GM18502 (cell line): ENCODE data around the gene REV3L.
"Not testable (repeated sequence)": the region's sequence is repeated elsewhere in the genome, so short reads cannot be mapped to it uniquely, and the experiment has no call there.

Experiments used
- ATAC-seq: cut with Tn5 transposase; IDR thresholded peaks from one replicate; pipeline ENCODE4 v1.9.1; 2021; ENCODE audit warnings: mild to moderate bottlenecking; ENCODE audit not compliant: unreplicated experiment, poor library complexity

Gene REV3L

DNA sequence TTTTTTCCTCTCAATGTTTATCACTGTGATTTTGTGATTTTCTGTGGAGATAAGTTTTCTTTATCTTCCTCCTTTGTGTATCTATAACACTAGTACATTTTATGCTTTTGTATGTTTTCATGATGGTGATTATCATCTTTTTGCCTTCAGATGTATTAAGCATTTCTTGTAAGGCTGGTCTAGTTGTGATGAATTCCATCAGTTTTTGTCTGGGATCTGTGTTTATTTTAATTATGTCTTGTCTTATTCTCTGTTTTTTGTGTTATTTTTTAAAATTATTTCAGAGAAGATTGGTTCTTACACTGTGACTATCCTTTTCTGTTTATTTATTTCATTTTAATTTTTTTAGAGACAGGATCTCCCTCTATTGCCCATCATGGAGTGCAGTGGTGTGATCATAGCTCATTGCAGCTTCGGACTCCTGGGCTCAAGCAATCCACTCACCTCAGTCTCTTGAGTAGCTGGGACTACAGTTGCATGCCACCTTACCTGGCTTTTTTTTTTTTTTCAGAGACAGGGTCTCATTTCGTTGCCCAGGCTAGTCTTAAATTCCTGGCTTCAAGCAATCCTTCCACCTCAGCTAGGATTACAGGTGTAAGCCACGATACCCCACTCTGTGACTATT is 208.3 kb downstream of the REV3L start:
- ATAC-seq = no peak

DNA sequence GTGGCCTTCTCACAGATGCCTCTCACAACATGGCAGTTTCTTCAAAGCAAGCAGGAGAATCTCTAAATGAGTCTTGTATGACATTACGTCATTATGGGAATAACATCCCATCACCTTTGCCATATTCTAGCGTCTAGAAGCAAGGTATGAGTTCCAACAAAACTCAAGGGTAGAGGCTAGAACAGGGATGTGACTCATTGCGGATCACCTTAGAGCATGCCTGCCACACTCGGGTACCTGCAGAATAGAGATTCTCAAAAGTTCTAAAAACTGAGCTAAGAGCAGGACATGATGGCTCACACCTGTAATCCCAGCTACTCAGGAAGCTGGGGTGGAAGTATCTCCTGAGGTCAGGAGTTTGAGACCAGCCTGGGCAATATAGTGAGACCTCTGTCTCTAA is 212.9 kb downstream of the REV3L start:
- no peak for ATAC-seq

GRCh38 chr6:111269401-111269970 is 213.5 kb downstream of the REV3L start:
- ATAC-seq = no peak

DNA sequence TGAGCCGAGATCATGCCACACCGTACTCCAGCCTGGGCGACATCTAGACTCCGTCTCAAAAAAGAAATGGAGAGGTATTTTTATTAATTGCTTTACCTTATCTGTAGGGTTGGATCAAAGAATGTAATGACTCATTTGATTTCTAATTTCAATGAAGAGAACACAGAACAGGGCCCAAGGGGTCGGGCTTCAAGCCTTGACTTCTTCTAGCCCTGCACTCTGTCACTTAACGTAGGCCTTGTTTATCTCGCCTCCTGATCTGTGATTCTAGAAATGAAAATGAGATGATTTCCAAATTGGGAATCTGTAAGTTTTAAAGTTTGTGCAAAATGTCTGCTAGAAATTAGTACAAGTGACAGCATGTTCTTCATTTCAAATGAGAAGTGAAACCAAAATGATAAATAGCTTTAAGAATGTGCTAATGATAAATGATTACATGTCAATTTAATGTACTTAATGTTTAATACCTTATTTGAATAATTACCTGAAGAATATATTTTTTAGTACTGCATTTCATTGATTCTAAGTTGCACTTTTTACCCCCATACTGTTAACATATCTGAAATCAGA is 215.2 kb downstream of the REV3L start:
- no peak for ATAC-seq

- no peak for ATAC-seq
Measured at GRCh38 chr6:111266276-111266675, 216.7 kb downstream of the REV3L start.

DNA sequence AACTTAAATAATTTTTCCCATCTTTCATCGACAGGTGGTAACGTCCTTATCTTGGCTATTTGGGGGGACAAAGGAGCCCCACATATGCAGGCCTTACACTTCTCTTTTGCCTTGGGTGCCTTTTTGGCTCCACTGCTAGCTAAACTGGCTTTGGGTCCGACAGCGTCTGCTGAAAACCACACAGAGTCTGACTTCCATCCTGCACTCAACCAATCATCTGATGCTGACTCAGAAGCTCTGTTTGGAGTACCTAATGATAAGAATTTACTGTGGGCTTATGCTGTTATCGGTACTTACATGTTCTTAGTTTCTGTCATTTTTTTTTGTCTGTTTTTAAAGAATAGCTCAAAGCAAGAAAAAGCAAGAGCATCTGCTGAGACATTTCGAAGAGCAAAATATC is 217.2 kb downstream of the REV3L start:
- ATAC-seq = no peak

GRCh38 chr6:111263837-111264236 is 219.2 kb downstream of the REV3L start:
- ATAC-seq = no peak

DNA sequence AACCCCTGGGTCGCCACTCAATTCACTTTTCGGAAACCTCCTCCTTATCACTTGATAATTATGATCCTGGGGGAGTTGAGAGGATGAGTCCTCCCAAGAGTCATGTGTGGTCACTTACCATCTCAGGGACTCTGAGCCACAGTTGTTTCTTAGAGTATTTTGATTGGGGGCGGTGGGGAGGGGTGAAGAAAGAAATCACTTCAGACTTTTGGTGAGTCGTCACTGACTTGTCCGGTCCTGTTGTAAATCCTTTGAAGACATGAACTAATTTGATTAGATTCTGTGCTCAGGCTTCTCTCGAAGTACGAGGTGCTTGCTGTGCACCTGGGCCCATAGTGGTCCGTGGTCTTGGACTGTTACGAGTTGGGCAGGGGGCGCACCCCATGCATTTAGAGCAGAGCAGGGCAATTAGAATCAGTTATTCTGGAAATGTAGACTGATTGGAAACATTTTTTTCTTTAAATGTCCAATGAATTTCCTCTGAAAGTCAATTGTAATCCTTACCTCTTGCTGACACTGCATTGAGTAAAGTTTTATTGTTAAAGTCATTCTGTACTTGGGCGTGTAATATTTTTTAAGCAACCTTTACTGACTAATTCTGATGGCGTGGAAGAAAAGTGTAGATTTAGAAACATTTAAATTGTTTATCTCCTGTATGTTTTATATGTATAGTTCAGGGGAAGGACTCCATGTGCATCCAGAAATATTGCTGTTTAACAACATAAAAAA is 222.3 kb downstream of the REV3L start:
- ATAC-seq = no peak

DNA sequence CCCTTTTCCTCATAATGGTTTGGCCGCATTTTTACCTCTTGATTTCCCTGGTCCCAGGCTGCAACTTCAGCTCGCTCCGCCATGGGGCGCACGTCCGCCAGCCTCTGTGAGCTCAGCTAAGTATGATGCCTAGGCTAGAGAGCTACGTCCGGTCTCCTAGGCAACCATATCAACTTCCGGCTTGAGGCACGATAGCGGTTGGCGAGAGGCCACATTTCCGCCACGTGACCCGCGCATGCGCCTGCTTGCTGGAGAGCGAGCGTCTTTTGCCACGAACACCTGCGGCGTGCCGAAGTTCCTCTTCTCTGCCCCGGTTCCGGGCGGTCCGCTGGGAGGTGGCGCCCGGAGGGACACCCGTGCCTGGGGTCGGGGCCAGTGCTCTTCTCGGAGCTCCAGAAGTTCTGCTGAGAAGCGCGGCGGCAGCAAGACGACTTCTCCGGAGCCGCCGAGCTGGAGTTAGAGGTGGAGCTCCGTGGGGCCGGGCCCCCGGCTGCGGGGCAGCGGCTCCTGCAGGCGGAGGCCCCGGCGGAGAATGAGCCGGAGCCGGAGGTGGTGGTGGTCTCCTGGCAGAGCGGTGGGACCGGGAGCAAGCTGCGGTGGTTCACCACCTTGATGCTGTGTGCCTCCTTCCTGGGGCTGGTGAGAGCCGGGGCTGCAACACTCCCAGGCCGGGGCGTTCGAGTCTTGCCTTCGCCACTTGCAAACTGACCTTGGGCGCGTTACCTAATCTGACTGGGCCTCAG is 223.8 kb downstream of the REV3L start:
- peak; percentile 99 for ATAC-seq

- ATAC-seq = no peak
Measured at GRCh38 chr6:111258615-111259088, 224.4 kb downstream of the REV3L start.

DNA sequence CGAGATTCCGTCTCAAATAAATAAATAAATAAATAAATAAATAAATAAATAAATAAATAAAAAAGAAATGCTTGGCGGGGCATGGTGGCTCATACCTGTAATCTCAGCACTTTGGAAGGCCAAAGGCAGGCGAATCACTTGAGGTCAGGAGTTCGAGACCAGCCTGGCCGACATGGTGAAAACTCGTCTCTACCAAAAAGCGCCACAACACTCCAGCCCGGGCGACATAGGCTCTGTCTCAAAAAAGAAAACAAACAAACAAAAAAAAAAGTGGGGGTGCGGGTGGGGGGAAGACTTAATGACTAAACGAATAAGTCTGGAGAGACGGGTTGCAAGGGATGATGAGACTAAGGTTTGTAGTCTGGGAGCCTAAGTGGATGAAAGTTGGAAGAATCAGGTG is 225.0 kb downstream of the REV3L start:
- ATAC-seq = no peak

- no peak for ATAC-seq
Measured at GRCh38 chr6:111256646-111257045, 226.4 kb downstream of the REV3L start.

DNA sequence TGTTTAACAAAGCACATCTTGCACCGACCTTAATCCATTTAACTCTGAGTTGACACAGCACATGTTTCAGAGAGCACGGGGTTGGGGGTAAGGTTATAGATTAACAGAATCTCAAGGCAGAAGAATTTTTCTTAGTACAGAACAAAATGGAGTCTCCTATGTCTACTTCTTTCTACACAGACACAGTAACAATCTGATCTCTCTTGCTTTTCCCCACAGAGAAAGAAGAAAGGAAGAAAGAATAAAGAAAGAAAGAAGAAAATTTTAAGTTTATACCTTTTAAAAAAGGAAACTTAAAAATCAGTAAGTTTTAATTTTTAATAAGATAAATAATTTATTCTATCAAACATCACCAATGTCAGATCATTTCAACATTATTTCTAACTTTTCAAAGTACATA is 227.2 kb downstream of the REV3L start:
- ATAC-seq = not testable (repeated sequence)

DNA sequence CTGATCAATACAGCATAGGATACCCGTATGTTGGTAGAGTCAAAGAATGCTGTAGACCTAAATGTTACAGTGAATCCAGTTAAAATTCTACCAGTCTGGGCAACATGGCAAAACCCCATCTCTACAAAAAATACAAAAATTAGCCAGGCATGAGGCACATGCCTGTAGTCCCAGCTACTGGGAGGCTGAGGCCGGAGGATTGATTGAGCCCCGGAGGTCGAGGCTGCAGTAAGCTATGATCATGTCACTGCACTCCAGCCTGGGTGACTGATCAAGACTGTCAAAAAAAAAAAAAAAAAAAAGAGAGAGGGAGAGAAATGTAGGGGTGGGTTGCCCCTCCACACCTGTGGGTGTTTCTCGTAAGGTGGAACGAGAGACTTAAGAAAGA is 228.2 kb downstream of the REV3L start:
- ATAC-seq = no peak

DNA sequence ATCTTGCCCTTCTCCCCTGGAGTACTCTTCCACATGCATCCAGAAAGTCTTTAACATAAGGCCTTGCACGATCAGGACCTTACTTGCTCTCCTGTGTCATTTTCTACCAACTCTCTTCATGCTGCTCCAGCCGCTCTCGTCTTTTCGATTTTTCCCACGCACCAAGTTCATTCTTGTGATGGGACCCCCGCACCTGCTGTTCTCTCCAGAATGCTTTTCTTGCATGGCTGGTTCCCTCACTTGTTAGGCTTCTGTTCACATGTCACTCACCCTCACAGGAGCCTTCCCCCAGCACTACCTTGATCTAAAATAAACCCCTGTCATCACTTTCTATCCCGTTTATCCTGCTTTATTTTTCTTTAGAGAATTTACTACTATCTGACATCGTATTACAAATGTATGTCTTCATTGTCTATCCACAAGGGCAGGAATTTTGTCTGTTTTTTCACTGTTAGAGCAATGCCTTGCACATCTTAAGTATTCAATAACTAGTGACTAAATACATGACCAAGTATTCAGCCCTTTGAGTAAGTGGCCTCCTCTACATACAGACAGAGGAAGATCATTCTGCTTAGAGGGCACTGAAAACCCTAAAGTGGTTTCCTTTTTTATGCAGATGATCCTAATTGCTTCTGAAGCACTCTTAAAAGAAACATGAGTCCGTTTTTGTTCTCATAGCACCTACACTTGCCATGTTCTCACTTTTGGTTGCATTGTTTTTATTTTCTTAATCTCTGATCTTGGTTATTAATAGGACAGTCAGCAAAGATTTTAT is 228.8 kb downstream of the REV3L start:
- no peak for ATAC-seq

GRCh38 chr6:111252726-111253125 is 230.3 kb downstream of the REV3L start:
- no peak for ATAC-seq

- ATAC-seq = no peak
Measured at GRCh38 chr6:111250791-111251354, 232.1 kb downstream of the REV3L start.
